ENCODE data around the gene PDS5A.

PDS5A gene

DNA sequence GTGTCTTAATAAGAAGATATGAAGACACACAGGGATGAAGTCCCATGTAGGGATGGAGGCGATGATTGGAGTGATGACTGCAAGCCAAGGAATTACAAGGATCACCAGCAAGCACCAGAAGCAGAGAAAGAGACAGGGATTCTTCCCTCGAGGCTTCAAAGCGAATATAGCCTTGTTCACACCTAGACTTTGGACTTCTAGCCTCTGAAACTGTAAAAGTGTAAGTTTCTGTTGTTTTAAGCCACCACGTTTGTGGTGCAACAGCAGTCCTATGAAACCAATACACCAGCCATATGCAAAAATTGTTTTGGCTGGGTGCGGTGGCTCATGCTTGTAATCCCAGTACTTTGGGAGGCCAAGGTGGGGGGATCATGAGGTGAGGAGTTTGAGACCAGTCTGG is 9.8 kb upstream of the PDS5A start:
- Histone ChIP-seq H3K4me1 (ENCODE audit: control insufficient read depth in 2 of 2, insufficient read depth in 1 of 2, low read depth in 1 of 2, low read length in 2 of 2) (no peaks in the 10 kb centered on the region), H3K23ac (ENCODE audit: low read depth, low read length, poor library complexity) (no peak overlapping the region), H3K27me3 (ENCODE audit: control insufficient read depth in 3 of 3, insufficient read depth in 3 of 3, low read depth in 1 of 3, low read length in 3 of 3) (no peaks in the 10 kb centered on the region), H4K8ac (ENCODE audit: low read depth, low read length) (no peak overlapping the region), H2BK5ac (ENCODE audit: low read length) (no peak overlapping the region), H3K4me3 (ENCODE audit: low read length in 2 of 2) (no peak overlapping the region), H3K27ac (replicated peaks; ENCODE audit: low read length) (no peak overlapping the region), H3K9ac (ENCODE audit: low read depth, low read length, poor library complexity) (no peak overlapping the region), H4K91ac (ENCODE audit: low read depth, low read length, poor library complexity) (no peak overlapping the region), H2AFZ (ENCODE audit: low read length) (peak overlapping the region; percentile 53), H3K14ac (ENCODE audit: low read length) (no peak overlapping the region), H3K36me3 (replicated peaks in 1 of 2; ENCODE audit: control insufficient read depth in 2 of 2, insufficient read depth in 2 of 2, low read length in 2 of 2) (no peaks in the 10 kb centered on the region), H2BK12ac (ENCODE audit: low read length) (no peak overlapping the region), H3K4me2 (ENCODE audit: insufficient read depth, low read length, poor library complexity, severe bottlenecking) (no peak overlapping the region), H2AK5ac (ENCODE audit: low read depth, low read length) (no peak overlapping the region), H3K18ac (ENCODE audit: low read length) (no peak overlapping the region), H3K79me1 (ENCODE audit: low read depth, low read length) (no peaks in the 10 kb centered on the region), H3K9me3 (replicated peaks in 1 of 2; ENCODE audit: control insufficient read depth in 2 of 2, insufficient read depth in 1 of 2, low read depth in 1 of 2, low read length in 2 of 2) (no peaks in the 10 kb centered on the region), H2BK120ac (ENCODE audit: low read depth, low read length) (no peak overlapping the region), H2BK15ac (ENCODE audit: low read length) (no peak overlapping the region), H3K4ac (ENCODE audit: low read length) (no peak overlapping the region)
- DNase-seq (ENCODE audit: low spot score): no peak
- no CpG with 5 or more reads among the region's 5 CpGs for WGBS, 2 donors (ENCODE audit: extremely low coverage in 2 of 2, insufficient read length in 2 of 2, insufficient replicate concordance in 1 of 2)

GRCh38 chr4:39978904-39979303 is 1.2 kb upstream of the PDS5A start:
- Histone ChIP-seq H3K14ac (ENCODE audit: low read length) (no peak overlapping the region), H2BK5ac (ENCODE audit: low read length) (no peak overlapping the region), H2AK5ac (ENCODE audit: low read depth, low read length) (no peak overlapping the region), H3K23ac (ENCODE audit: low read depth, low read length, poor library complexity) (no peak overlapping the region), H3K18ac (ENCODE audit: low read length) (no peak overlapping the region), H2BK12ac (ENCODE audit: low read length) (no peak overlapping the region), H3K9ac (ENCODE audit: low read depth, low read length, poor library complexity) (no peak overlapping the region), H3K4ac (ENCODE audit: low read length) (no peak overlapping the region), H3K4me2 (ENCODE audit: insufficient read depth, low read length, poor library complexity, severe bottlenecking) (no peak overlapping the region), H4K8ac (ENCODE audit: low read depth, low read length) (no peak overlapping the region), H3K79me1 (ENCODE audit: low read depth, low read length) (peaks cover 7% of the 10 kb centered on the region), H2AFZ (ENCODE audit: low read length) (no peak overlapping the region), H3K27ac (replicated peaks; ENCODE audit: low read length) (no peak overlapping the region), H3K4me1 (ENCODE audit: control insufficient read depth in 2 of 2, insufficient read depth in 1 of 2, low read depth in 1 of 2, low read length in 2 of 2) (peaks cover 2 to 4% of the 10 kb centered on the region in 2 donors), H3K36me3 (replicated peaks in 1 of 2; ENCODE audit: control insufficient read depth in 2 of 2, insufficient read depth in 2 of 2, low read length in 2 of 2) (peaks cover 7 to 24% of the 10 kb centered on the region in 2 donors), H3K9me3 (replicated peaks in 1 of 2; ENCODE audit: control insufficient read depth in 2 of 2, insufficient read depth in 1 of 2, low read depth in 1 of 2, low read length in 2 of 2) (peaks cover 2 to 4% of the 10 kb centered on the region in 2 donors), H2BK15ac (ENCODE audit: low read length) (no peak overlapping the region), H2BK120ac (ENCODE audit: low read depth, low read length) (no peak overlapping the region), H3K27me3 (ENCODE audit: control insufficient read depth in 3 of 3, insufficient read depth in 3 of 3, low read depth in 1 of 3, low read length in 3 of 3) (no peaks in the 10 kb centered on the region), H3K4me3 (ENCODE audit: low read length in 2 of 2) (no peak overlapping the region), H4K91ac (ENCODE audit: low read depth, low read length, poor library complexity) (no peak overlapping the region)
- no CpG with 5 or more reads among the region's 5 CpGs for WGBS, 2 donors (ENCODE audit: extremely low coverage in 2 of 2, insufficient read length in 2 of 2, insufficient replicate concordance in 1 of 2)
- no peak for DNase-seq (ENCODE audit: low spot score)

- WGBS, 2 donors (ENCODE audit: extremely low coverage in 2 of 2, insufficient read length in 2 of 2, insufficient replicate concordance in 1 of 2): no CpG with 5 or more reads among the region's 5 CpGs
- Histone ChIP-seq H2BK5ac (ENCODE audit: low read length) (no peak overlapping the region), H3K9ac (ENCODE audit: low read depth, low read length, poor library complexity) (no peak overlapping the region), H3K4me3 (ENCODE audit: low read length in 2 of 2) (peak overlapping the region in 1 of 2 donors; percentile 58), H4K8ac (ENCODE audit: low read depth, low read length) (no peak overlapping the region), H2BK120ac (ENCODE audit: low read depth, low read length) (no peak overlapping the region), H3K27ac (replicated peaks; ENCODE audit: low read length) (no peak overlapping the region), H3K14ac (ENCODE audit: low read length) (no peak overlapping the region), H3K79me1 (ENCODE audit: low read depth, low read length) (peaks cover 7% of the 10 kb centered on the region), H3K4me2 (ENCODE audit: insufficient read depth, low read length, poor library complexity, severe bottlenecking) (peak overlapping the region; percentile 65), H3K4ac (ENCODE audit: low read length) (no peak overlapping the region), H2BK12ac (ENCODE audit: low read length) (no peak overlapping the region), H3K9me3 (replicated peaks in 1 of 2; ENCODE audit: control insufficient read depth in 2 of 2, insufficient read depth in 1 of 2, low read depth in 1 of 2, low read length in 2 of 2) (peaks cover 2 to 4% of the 10 kb centered on the region in 2 donors), H2AK5ac (ENCODE audit: low read depth, low read length) (no peak overlapping the region), H3K23ac (ENCODE audit: low read depth, low read length, poor library complexity) (no peak overlapping the region), H3K4me1 (ENCODE audit: control insufficient read depth in 2 of 2, insufficient read depth in 1 of 2, low read depth in 1 of 2, low read length in 2 of 2) (peaks cover 2 to 4% of the 10 kb centered on the region in 2 donors), H2BK15ac (ENCODE audit: low read length) (no peak overlapping the region), H2AFZ (ENCODE audit: low read length) (peak overlapping the region; percentile 91), H3K27me3 (ENCODE audit: control insufficient read depth in 3 of 3, insufficient read depth in 3 of 3, low read depth in 1 of 3, low read length in 3 of 3) (no peaks in the 10 kb centered on the region), H3K18ac (ENCODE audit: low read length) (no peak overlapping the region), H3K36me3 (replicated peaks in 1 of 2; ENCODE audit: control insufficient read depth in 2 of 2, insufficient read depth in 2 of 2, low read length in 2 of 2) (peaks cover 9 to 29% of the 10 kb centered on the region in 2 donors), H4K91ac (ENCODE audit: low read depth, low read length, poor library complexity) (no peak overlapping the region)
- no peak for DNase-seq (ENCODE audit: low spot score)
Measured at GRCh38 chr4:39978378-39978775, 666 bp upstream of the PDS5A start.

DNA sequence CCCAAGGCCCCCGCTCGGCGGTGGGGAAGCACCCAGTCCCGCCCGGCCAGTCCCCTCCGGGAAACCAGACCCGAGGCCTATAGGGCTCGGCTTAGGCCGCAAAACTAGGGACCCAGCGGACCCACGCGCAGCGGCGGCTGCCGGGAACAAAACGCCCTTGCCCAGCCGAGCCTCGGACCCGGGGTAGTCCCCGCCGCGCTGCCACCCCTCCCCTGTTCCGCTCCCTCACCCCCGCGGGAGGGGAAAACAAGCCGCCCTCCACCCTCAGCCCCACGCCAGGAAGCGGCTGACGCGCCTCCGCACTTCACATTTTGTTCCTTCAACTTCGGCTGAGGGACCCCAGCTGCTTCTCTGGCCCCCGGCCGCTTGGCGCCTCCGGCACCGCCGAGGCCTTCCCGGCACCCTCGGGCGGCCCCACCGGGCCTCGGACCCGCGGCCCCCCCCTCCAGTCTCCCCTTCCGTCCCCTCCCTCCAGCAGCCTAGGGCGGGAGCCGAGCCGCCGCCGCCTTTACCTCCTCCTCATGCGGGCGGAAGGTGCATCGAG is 694 bp downstream of the PDS5A start:
- no CpG with 5 or more reads among the region's 54 CpGs for WGBS, 2 donors (ENCODE audit: extremely low coverage in 2 of 2, insufficient read length in 2 of 2, insufficient replicate concordance in 1 of 2)
- Histone ChIP-seq H3K14ac (ENCODE audit: low read length) (peak overlapping the region; percentile 71), H2BK15ac (ENCODE audit: low read length) (no peak overlapping the region), H4K91ac (ENCODE audit: low read depth, low read length, poor library complexity) (no peak overlapping the region), H3K36me3 (replicated peaks in 1 of 2; ENCODE audit: control insufficient read depth in 2 of 2, insufficient read depth in 2 of 2, low read length in 2 of 2) (peaks cover 14 to 41% of the 10 kb centered on the region in 2 donors), H3K4me1 (ENCODE audit: control insufficient read depth in 2 of 2, insufficient read depth in 1 of 2, low read depth in 1 of 2, low read length in 2 of 2) (peaks cover 2 to 4% of the 10 kb centered on the region in 2 donors), H2BK120ac (ENCODE audit: low read depth, low read length) (peak overlapping the region; percentile 47), H4K8ac (ENCODE audit: low read depth, low read length) (peak overlapping the region; percentile 65), H3K27ac (replicated peaks; ENCODE audit: low read length) (peak overlapping the region; percentile 90), H3K4me2 (ENCODE audit: insufficient read depth, low read length, poor library complexity, severe bottlenecking) (peak overlapping the region; percentile 49), H2BK5ac (ENCODE audit: low read length) (peak overlapping the region; percentile 94), H3K4me3 (ENCODE audit: low read length in 2 of 2) (peak overlapping the region; percentile 58 to 97), H3K4ac (ENCODE audit: low read length) (peak overlapping the region; percentile 66), H3K79me1 (ENCODE audit: low read depth, low read length) (peaks cover 7% of the 10 kb centered on the region), H2AK5ac (ENCODE audit: low read depth, low read length) (peak overlapping the region; percentile 97), H2AFZ (ENCODE audit: low read length) (peak overlapping the region; percentile 91), H2BK12ac (ENCODE audit: low read length) (no peak overlapping the region), H3K27me3 (ENCODE audit: control insufficient read depth in 3 of 3, insufficient read depth in 3 of 3, low read depth in 1 of 3, low read length in 3 of 3) (no peaks in the 10 kb centered on the region), H3K18ac (ENCODE audit: low read length) (peak overlapping the region; percentile 99), H3K9me3 (replicated peaks in 1 of 2; ENCODE audit: control insufficient read depth in 2 of 2, insufficient read depth in 1 of 2, low read depth in 1 of 2, low read length in 2 of 2) (peaks cover 2 to 5% of the 10 kb centered on the region in 2 donors), H3K9ac (ENCODE audit: low read depth, low read length, poor library complexity) (peak overlapping the region; percentile 95), H3K23ac (ENCODE audit: low read depth, low read length, poor library complexity) (peak overlapping the region; percentile 89)
- peak; percentile 23 for DNase-seq (ENCODE audit: low spot score)
